ENCODE measurements around the gene SEMA5A.

The SEMA5A gene

DNA sequence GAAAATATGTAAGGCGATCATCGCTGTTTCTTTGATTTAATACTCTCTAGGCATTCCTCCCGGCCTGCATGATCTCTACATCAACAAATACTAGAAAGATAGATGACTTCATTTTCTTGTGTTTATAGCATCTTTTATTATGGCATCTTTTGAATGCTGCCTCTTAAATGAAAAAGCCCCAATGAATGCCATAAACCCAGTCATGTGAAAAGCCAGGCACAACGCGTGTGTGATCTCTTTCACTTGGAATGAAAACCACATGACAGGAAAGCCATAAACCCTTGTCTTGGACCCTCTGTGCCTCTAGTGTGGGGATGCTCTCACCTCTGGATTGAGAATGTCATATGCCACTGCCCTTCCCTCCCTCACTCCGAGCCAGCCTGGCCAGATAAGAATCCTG, 476.2 kb downstream of the SEMA5A start:
- no peak overlapping the region for H3K4me3 ChIP-seq (ENCODE audit: low read depth, low read length)
- DNase-seq (ENCODE audit: low read depth, low spot score), result no peak
- in situ Hi-C loops (cut with HindIII; ENCODE audit: low sequenced_read_pairs), result no loop called here
- TF ChIP-seq CTCF (IDR thresholded peaks at IDR 0.05; ENCODE audit: low read depth, low read length), result no peak

DNA sequence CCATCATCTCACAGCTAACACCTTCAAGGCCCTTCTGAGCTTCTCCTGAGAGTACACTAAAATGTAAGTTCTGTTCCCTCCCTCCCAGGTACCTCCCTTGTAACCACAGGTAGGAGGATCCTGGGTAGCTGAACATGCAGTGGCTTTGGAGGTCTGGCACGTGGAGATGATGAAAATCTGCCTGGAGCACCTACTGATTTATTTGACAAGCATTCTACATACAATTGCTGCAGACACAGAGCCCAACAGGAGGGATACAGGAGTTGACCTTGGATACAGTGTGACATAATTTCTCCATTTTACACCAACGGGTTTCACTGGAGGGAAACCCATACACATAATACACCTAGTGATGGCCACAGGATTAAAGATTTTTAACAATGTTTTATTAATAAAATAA, 478.7 kb downstream of the SEMA5A start:
- DNase-seq (ENCODE audit: low read depth, low spot score), result no peak
- in situ Hi-C loops (cut with HindIII; ENCODE audit: low sequenced_read_pairs), result no loop called here
- H3K4me3 ChIP-seq (ENCODE audit: low read depth, low read length), result no peak overlapping the region
- no peak for TF ChIP-seq CTCF (IDR thresholded peaks at IDR 0.05; ENCODE audit: low read depth, low read length)

GRCh38 chr5:9066349-9066748, 479.5 kb downstream of the SEMA5A start:
- in situ Hi-C loops (cut with HindIII; ENCODE audit: low sequenced_read_pairs), result no loop called here
- no peak overlapping the region for H3K4me3 ChIP-seq (ENCODE audit: low read depth, low read length)
- no peak for TF ChIP-seq CTCF (IDR thresholded peaks at IDR 0.05; ENCODE audit: low read depth, low read length)
- DNase-seq (ENCODE audit: low read depth, low spot score), result no peak

- in situ Hi-C loops (cut with HindIII; ENCODE audit: low sequenced_read_pairs), result no loop called here
- no peak for TF ChIP-seq CTCF (IDR thresholded peaks at IDR 0.05; ENCODE audit: low read depth, low read length)
- no peak for DNase-seq (ENCODE audit: low read depth, low spot score)
- no peak overlapping the region for H3K4me3 ChIP-seq (ENCODE audit: low read depth, low read length)
Observed at GRCh38 chr5:9063615-9064245, 482.1 kb downstream of the SEMA5A start.

- H3K4me3 ChIP-seq (ENCODE audit: low read depth, low read length), result no peak overlapping the region
- no peak for DNase-seq (ENCODE audit: low read depth, low spot score)
- in situ Hi-C loops (cut with HindIII; ENCODE audit: low sequenced_read_pairs), result no loop called here
- no peak for TF ChIP-seq CTCF (IDR thresholded peaks at IDR 0.05; ENCODE audit: low read depth, low read length)
Observed at GRCh38 chr5:9062873-9063272, 483.0 kb downstream of the SEMA5A start.

GRCh38 chr5:9059920-9060691, 485.8 kb downstream of the SEMA5A start:
- H3K4me3 ChIP-seq (ENCODE audit: low read depth, low read length), result no peak overlapping the region
- DNase-seq (ENCODE audit: low read depth, low spot score), result peak; percentile 94
- in situ Hi-C loops (cut with HindIII; ENCODE audit: low sequenced_read_pairs), result no loop called here
- no peak for TF ChIP-seq CTCF (IDR thresholded peaks at IDR 0.05; ENCODE audit: low read depth, low read length)
